Measurements from ENCODE around the gene ZNF438.

The ZNF438 gene

GRCh38 chr10:30885423-30885822 is 146.2 kb downstream of the ZNF438 start:
- Histone ChIP-seq H3K36me3 (ENCODE audit: insufficient read depth, low read length) (no peaks in the 10 kb centered on the region), H3K79me2 (ENCODE audit: control insufficient read depth, insufficient read depth, low read length, unreplicated experiment) (no peaks in the 10 kb centered on the region), H2AFZ (ENCODE audit: low read length, unreplicated experiment) (no peak overlapping the region), H3K27me3 (ENCODE audit: insufficient read depth, low read length) (no peaks in the 10 kb centered on the region), H3K27ac (ENCODE audit: low read depth, low read length) (no peak overlapping the region), H3K4me1 (ENCODE audit: control insufficient read depth, insufficient read depth, low read length, unreplicated experiment) (no peaks in the 10 kb centered on the region), H3K4me3 (ENCODE audit: low read depth, low read length) (no peak overlapping the region)

DNA sequence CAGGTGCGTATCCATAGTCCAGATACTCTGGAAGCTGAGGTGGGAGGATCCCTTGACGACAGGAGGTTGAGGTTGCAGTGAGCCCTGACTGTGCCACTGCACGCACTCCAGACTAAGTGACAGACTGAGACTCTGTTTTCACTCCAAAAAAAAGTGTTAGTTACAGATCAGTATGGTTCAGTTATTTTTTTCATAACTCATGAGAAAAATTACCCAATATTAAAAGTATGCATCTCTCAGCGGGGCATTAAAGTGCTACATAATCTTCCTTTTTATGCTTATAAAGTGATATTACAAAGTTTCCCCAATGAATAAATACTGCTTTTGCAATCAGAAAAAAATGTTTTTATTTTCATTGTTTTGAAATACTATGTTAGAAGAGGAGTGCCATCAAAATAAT is 147.9 kb downstream of the ZNF438 start:
- Histone ChIP-seq H3K4me3 (ENCODE audit: low read depth, low read length) (no peak overlapping the region), H3K27ac (ENCODE audit: low read depth, low read length) (no peak overlapping the region), H3K27me3 (ENCODE audit: insufficient read depth, low read length) (no peaks in the 10 kb centered on the region), H3K36me3 (ENCODE audit: insufficient read depth, low read length) (no peaks in the 10 kb centered on the region), H2AFZ (ENCODE audit: low read length, unreplicated experiment) (no peak overlapping the region), H3K79me2 (ENCODE audit: control insufficient read depth, insufficient read depth, low read length, unreplicated experiment) (no peaks in the 10 kb centered on the region), H3K4me1 (ENCODE audit: control insufficient read depth, insufficient read depth, low read length, unreplicated experiment) (no peaks in the 10 kb centered on the region)

DNA sequence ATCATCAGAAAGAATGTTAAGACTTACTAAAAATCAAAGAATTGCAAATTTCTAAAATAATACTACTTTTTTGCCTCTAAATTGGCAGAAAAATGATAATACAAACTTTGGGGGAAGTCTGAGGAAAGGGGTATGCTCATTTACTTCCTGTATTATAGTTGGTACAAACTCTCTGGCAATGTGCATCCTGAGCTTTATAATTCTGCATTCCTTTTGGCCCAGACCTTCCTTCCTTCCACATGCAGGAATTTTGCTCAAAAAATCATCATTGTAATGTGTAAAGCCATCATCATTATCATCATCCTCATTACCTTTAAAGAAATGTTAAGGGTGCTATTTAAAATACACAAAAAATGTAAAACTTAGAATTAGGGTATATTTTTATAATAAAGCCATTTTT is 148.5 kb downstream of the ZNF438 start:
- no peak overlapping the region for H3K27ac ChIP-seq (ENCODE audit: low read depth, low read length)
- no peaks in the 10 kb centered on the region for H3K79me2 ChIP-seq (ENCODE audit: control insufficient read depth, insufficient read depth, low read length, unreplicated experiment)
- no peak overlapping the region for H2AFZ ChIP-seq (ENCODE audit: low read length, unreplicated experiment)
- no peaks in the 10 kb centered on the region for H3K36me3 ChIP-seq (ENCODE audit: insufficient read depth, low read length)
- H3K27me3 ChIP-seq (ENCODE audit: insufficient read depth, low read length): no peaks in the 10 kb centered on the region
- H3K4me3 ChIP-seq (ENCODE audit: low read depth, low read length): no peak overlapping the region
- H3K4me1 ChIP-seq (ENCODE audit: control insufficient read depth, insufficient read depth, low read length, unreplicated experiment): no peaks in the 10 kb centered on the region

DNA sequence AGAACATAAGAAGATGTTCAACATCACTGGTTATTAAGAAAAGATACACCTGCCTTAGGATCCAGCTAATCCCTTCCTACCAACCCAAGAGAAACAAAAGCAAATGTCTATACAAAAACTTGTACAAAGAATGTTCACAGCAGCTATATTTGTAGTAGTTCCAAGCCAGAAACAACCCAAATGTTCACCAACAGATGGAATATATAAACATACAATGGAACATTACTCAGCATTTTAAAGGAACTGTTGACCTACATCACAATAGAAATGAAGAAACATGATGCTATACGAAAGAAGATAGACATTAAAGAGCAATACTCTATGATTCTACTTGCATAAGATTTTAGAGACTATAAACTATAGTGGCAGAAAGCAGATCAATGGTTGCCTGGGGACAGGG is 149.4 kb downstream of the ZNF438 start:
- Histone ChIP-seq H2AFZ (ENCODE audit: low read length, unreplicated experiment) (no peak overlapping the region), H3K79me2 (ENCODE audit: control insufficient read depth, insufficient read depth, low read length, unreplicated experiment) (no peaks in the 10 kb centered on the region), H3K4me1 (ENCODE audit: control insufficient read depth, insufficient read depth, low read length, unreplicated experiment) (peaks cover 2% of the 10 kb centered on the region), H3K36me3 (ENCODE audit: insufficient read depth, low read length) (no peaks in the 10 kb centered on the region), H3K27me3 (ENCODE audit: insufficient read depth, low read length) (no peaks in the 10 kb centered on the region), H3K27ac (ENCODE audit: low read depth, low read length) (no peak overlapping the region), H3K4me3 (ENCODE audit: low read depth, low read length) (no peak overlapping the region)

GRCh38 chr10:30878920-30879319 is 152.7 kb downstream of the ZNF438 start:
- Histone ChIP-seq H3K4me3 (ENCODE audit: low read depth, low read length) (no peak overlapping the region), H3K27me3 (ENCODE audit: insufficient read depth, low read length) (no peaks in the 10 kb centered on the region), H3K27ac (ENCODE audit: low read depth, low read length) (no peak overlapping the region), H2AFZ (ENCODE audit: low read length, unreplicated experiment) (no peak overlapping the region), H3K4me1 (ENCODE audit: control insufficient read depth, insufficient read depth, low read length, unreplicated experiment) (peaks cover 7% of the 10 kb centered on the region), H3K79me2 (ENCODE audit: control insufficient read depth, insufficient read depth, low read length, unreplicated experiment) (no peaks in the 10 kb centered on the region), H3K36me3 (ENCODE audit: insufficient read depth, low read length) (peaks cover 6% of the 10 kb centered on the region; the same call in 1 of the 2 replicates)

GRCh38 chr10:30877111-30877510 is 154.6 kb downstream of the ZNF438 start:
- Histone ChIP-seq H3K79me2 (ENCODE audit: control insufficient read depth, insufficient read depth, low read length, unreplicated experiment) (no peaks in the 10 kb centered on the region), H3K4me3 (ENCODE audit: low read depth, low read length) (no peak overlapping the region), H3K36me3 (ENCODE audit: insufficient read depth, low read length) (peaks cover 6% of the 10 kb centered on the region; the same call in 1 of the 2 replicates), H3K27ac (ENCODE audit: low read depth, low read length) (no peak overlapping the region), H3K27me3 (ENCODE audit: insufficient read depth, low read length) (no peaks in the 10 kb centered on the region), H3K4me1 (ENCODE audit: control insufficient read depth, insufficient read depth, low read length, unreplicated experiment) (peaks cover 7% of the 10 kb centered on the region), H2AFZ (ENCODE audit: low read length, unreplicated experiment) (no peak overlapping the region)

DNA sequence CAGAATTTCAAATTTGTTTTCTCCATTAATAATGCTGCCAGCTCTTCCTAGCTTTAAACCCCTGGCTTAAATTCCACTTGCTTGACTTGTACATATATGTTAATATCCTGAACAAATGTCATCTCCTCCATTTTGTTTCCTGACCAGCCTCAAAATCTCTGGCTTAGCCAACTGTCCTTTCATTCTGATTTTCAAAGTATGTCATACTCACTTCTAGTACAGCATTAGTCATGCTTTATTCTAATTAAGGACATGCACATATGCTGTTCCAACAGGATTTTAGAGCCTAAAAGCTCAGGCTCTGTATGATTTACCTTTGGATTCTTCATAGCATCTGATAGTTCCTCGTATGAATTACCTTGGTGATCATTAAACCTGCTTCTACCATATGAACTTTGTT is 158.3 kb downstream of the ZNF438 start:
- H2AFZ ChIP-seq (ENCODE audit: low read length, unreplicated experiment): no peak overlapping the region
- peaks cover 6% of the 10 kb centered on the region; the same call in 1 of the 2 replicates for H3K36me3 ChIP-seq (ENCODE audit: insufficient read depth, low read length)
- H3K4me1 ChIP-seq (ENCODE audit: control insufficient read depth, insufficient read depth, low read length, unreplicated experiment): peaks cover 7% of the 10 kb centered on the region
- H3K79me2 ChIP-seq (ENCODE audit: control insufficient read depth, insufficient read depth, low read length, unreplicated experiment): no peaks in the 10 kb centered on the region
- H3K27ac ChIP-seq (ENCODE audit: low read depth, low read length): no peak overlapping the region
- H3K27me3 ChIP-seq (ENCODE audit: insufficient read depth, low read length): no peaks in the 10 kb centered on the region
- H3K4me3 ChIP-seq (ENCODE audit: low read depth, low read length): no peak overlapping the region

GRCh38 chr10:30870896-30871295 is 160.8 kb downstream of the ZNF438 start:
- H3K79me2 ChIP-seq (ENCODE audit: control insufficient read depth, insufficient read depth, low read length, unreplicated experiment): no peaks in the 10 kb centered on the region
- H2AFZ ChIP-seq (ENCODE audit: low read length, unreplicated experiment): no peak overlapping the region
- peaks cover 6% of the 10 kb centered on the region; the same call in 1 of the 2 replicates for H3K36me3 ChIP-seq (ENCODE audit: insufficient read depth, low read length)
- H3K27me3 ChIP-seq (ENCODE audit: insufficient read depth, low read length): no peaks in the 10 kb centered on the region
- no peak overlapping the region for H3K27ac ChIP-seq (ENCODE audit: low read depth, low read length)
- H3K4me3 ChIP-seq (ENCODE audit: low read depth, low read length): no peak overlapping the region
- H3K4me1 ChIP-seq (ENCODE audit: control insufficient read depth, insufficient read depth, low read length, unreplicated experiment): no peaks in the 10 kb centered on the region

GRCh38 chr10:30869566-30869965 is 162.1 kb downstream of the ZNF438 start:
- no peaks in the 10 kb centered on the region for H3K4me1 ChIP-seq (ENCODE audit: control insufficient read depth, insufficient read depth, low read length, unreplicated experiment)
- no peak overlapping the region for H3K4me3 ChIP-seq (ENCODE audit: low read depth, low read length)
- H3K36me3 ChIP-seq (ENCODE audit: insufficient read depth, low read length): no peaks in the 10 kb centered on the region
- H3K27me3 ChIP-seq (ENCODE audit: insufficient read depth, low read length): no peaks in the 10 kb centered on the region
- H3K79me2 ChIP-seq (ENCODE audit: control insufficient read depth, insufficient read depth, low read length, unreplicated experiment): no peaks in the 10 kb centered on the region
- no peak overlapping the region for H3K27ac ChIP-seq (ENCODE audit: low read depth, low read length)
- H2AFZ ChIP-seq (ENCODE audit: low read length, unreplicated experiment): no peak overlapping the region

GRCh38 chr10:30868611-30869010 is 163.1 kb downstream of the ZNF438 start:
- H3K27me3 ChIP-seq (ENCODE audit: insufficient read depth, low read length): no peaks in the 10 kb centered on the region
- no peak overlapping the region for H3K4me3 ChIP-seq (ENCODE audit: low read depth, low read length)
- H3K79me2 ChIP-seq (ENCODE audit: control insufficient read depth, insufficient read depth, low read length, unreplicated experiment): no peaks in the 10 kb centered on the region
- no peak overlapping the region for H3K27ac ChIP-seq (ENCODE audit: low read depth, low read length)
- no peaks in the 10 kb centered on the region for H3K4me1 ChIP-seq (ENCODE audit: control insufficient read depth, insufficient read depth, low read length, unreplicated experiment)
- no peaks in the 10 kb centered on the region for H3K36me3 ChIP-seq (ENCODE audit: insufficient read depth, low read length)
- no peak overlapping the region for H2AFZ ChIP-seq (ENCODE audit: low read length, unreplicated experiment)

DNA sequence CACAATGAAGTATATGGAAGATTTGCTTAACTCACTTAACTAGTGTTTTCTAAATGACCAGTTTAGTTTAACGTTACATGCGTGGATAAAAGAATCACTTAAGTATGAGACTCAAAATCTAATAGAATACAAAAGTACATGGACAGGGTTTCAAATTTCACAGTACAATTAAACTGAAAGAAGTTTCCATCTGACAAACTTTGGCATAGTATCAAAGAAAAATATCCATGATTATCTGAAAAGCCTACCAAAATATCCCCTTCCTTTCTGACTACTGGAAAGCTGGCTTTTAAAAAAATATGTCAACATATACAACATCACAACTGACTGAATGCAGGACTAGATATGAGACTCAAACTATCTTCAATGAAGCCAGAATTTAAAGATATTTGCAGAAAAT is 164.8 kb downstream of the ZNF438 start:
- no peaks in the 10 kb centered on the region for H3K27me3 ChIP-seq (ENCODE audit: insufficient read depth, low read length)
- no peak overlapping the region for H2AFZ ChIP-seq (ENCODE audit: low read length, unreplicated experiment)
- H3K79me2 ChIP-seq (ENCODE audit: control insufficient read depth, insufficient read depth, low read length, unreplicated experiment): no peaks in the 10 kb centered on the region
- no peaks in the 10 kb centered on the region for H3K36me3 ChIP-seq (ENCODE audit: insufficient read depth, low read length)
- H3K27ac ChIP-seq (ENCODE audit: low read depth, low read length): no peak overlapping the region
- peaks cover 14% of the 10 kb centered on the region for H3K4me1 ChIP-seq (ENCODE audit: control insufficient read depth, insufficient read depth, low read length, unreplicated experiment)
- no peak overlapping the region for H3K4me3 ChIP-seq (ENCODE audit: low read depth, low read length)
